Astrocyte (in vitro differentiated cells and primary cell): ENCODE data around the gene PRPH. TPM values are rescaled to one million over a fixed set of nuclear protein-coding genes. Genes with fewer than 3 reads are reported as not detected.

Experiments
- DNase-seq: peaks from one replicate; pipeline ENCODE4 v3.0.0-alpha.2; 2010; ENCODE audit warnings: low read depth
- FAIRE-seq: peaks from 2 replicates; lab custom pipeline; 2011; peaks lifted over from hg19 to GRCh38; lab: Jason Lieb, UNC
- H2AFZ ChIP-seq: 2 replicates; pipeline ENCODE4 v1.6.0; 2012; ENCODE audit warnings: low read depth, low read length, inconsistent platforms
- H3K27ac ChIP-seq: 2 replicates; pipeline ENCODE4 v1.5.1; 2011; ENCODE audit warnings: low read depth, low read length, inconsistent platforms
- H3K27me3 ChIP-seq: 2 replicates; pipeline ENCODE4 v1.6.0; 2011; ENCODE audit warnings: low read length, inconsistent platforms; ENCODE audit not compliant: insufficient read depth
- H3K36me3 ChIP-seq: 2 replicates; pipeline ENCODE4 v1.5.1; 2011; ENCODE audit warnings: low read length, inconsistent platforms; ENCODE audit not compliant: insufficient read depth
- H3K4me1 ChIP-seq: 2 replicates; pipeline ENCODE4 v1.5.1; 2011; ENCODE audit warnings: low read length, inconsistent platforms; ENCODE audit not compliant: insufficient read depth
- H3K4me2 ChIP-seq: 2 replicates; pipeline ENCODE4 v1.6.0; 2012; ENCODE audit warnings: low read length, inconsistent platforms
- H3K4me3 ChIP-seq: 2 replicates; pipeline ENCODE4 v1.5.1; 2011; ENCODE audit warnings: low read depth, mild to moderate bottlenecking, low read length, inconsistent platforms; ENCODE audit not compliant: insufficient read depth
- H3K79me2 ChIP-seq: 2 replicates; pipeline ENCODE4 v1.6.0; 2012; ENCODE audit warnings: mild to moderate bottlenecking, low read length, inconsistent platforms; ENCODE audit not compliant: insufficient read depth
- H3K9ac ChIP-seq: 2 replicates; pipeline ENCODE4 v1.6.0; 2012; ENCODE audit warnings: mild to moderate bottlenecking, low read length, inconsistent platforms
- H3K9me3 ChIP-seq: 2 replicates; pipeline ENCODE4 v1.5.1; 2012; ENCODE audit warnings: low read depth, mild to moderate bottlenecking, low read length, inconsistent platforms; ENCODE audit not compliant: insufficient read depth
- H4K20me1 ChIP-seq: 2 replicates; pipeline ENCODE4 v1.6.0; 2012; ENCODE audit warnings: low read length, inconsistent platforms; ENCODE audit not compliant: insufficient read depth
- H3K27ac Mint-ChIP-seq: one replicate; pipeline ENCODE4 v1.8.0; 2021; ENCODE audit warnings: mild to moderate bottlenecking, mixed read lengths; ENCODE audit not compliant: unreplicated experiment
- H3K27me3 Mint-ChIP-seq: one replicate; pipeline ENCODE4 v1.8.0; 2021; ENCODE audit warnings: low read depth, mixed read lengths; ENCODE audit not compliant: unreplicated experiment
- H3K36me3 Mint-ChIP-seq: one replicate; pipeline ENCODE4 v1.8.0; 2021; ENCODE audit warnings: low read depth, mixed read lengths; ENCODE audit not compliant: unreplicated experiment
- H3K4me1 Mint-ChIP-seq: one replicate; pipeline ENCODE4 v1.8.0; 2021; ENCODE audit warnings: low read depth, mixed read lengths; ENCODE audit not compliant: unreplicated experiment
- H3K4me3 Mint-ChIP-seq: one replicate; pipeline ENCODE4 v1.8.0; 2021; ENCODE audit warnings: mild to moderate bottlenecking, moderate library complexity, mixed read lengths; ENCODE audit not compliant: unreplicated experiment
- H3K9me3 Mint-ChIP-seq: one replicate; pipeline ENCODE4 v1.8.0; 2021; ENCODE audit warnings: mild to moderate bottlenecking, mixed read lengths; ENCODE audit not compliant: unreplicated experiment
- CTCF ChIP-seq: IDR thresholded peaks from 2 replicates; pipeline ENCODE4 v1.5.1; 2011; ENCODE audit warnings: low read depth, mild to moderate bottlenecking, inconsistent platforms, low read length, moderate library complexity; ENCODE audit not compliant: insufficient read depth
- EZH2 ChIP-seq: IDR thresholded peaks from 2 replicates; pipeline ENCODE4 v1.6.1; 2012; ENCODE audit warnings: mild to moderate bottlenecking, low read length, inconsistent platforms; ENCODE audit not compliant: insufficient read depth
- total RNA-seq: library from RNA; stranded (reverse); gene quantifications from 2 replicates; pipeline ENCODE4 v1.2.1, GENCODE V29; 2021

The PRPH gene
- total RNA-seq, 1 donor from 2014 or later = not detected

GRCh38 chr12:49344486-49345050 is 49.6 kb downstream of the PRPH start:
- DNase-seq (no peak), FAIRE-seq (no peak)
- peaks cover 42% of the 10 kb centered on the region for H3K4me1 ChIP-seq
- Mint-ChIP-seq H3K27ac (no peak overlapping the region), H3K9me3 (no peaks in the 10 kb centered on the region), H3K36me3 (no peaks in the 10 kb centered on the region), H3K27me3 (peaks cover 74% of the 10 kb centered on the region), H3K4me3 (no peak overlapping the region), H3K4me1 (peaks cover 6% of the 10 kb centered on the region)
- peaks cover 54% of the 10 kb centered on the region for H3K27me3 ChIP-seq
- H3K4me3 ChIP-seq = no peak overlapping the region
- no peaks in the 10 kb centered on the region for H3K79me2 ChIP-seq
- H3K27ac ChIP-seq = no peak overlapping the region
- TF ChIP-seq CTCF (no peak), EZH2 (no peak)
- H4K20me1 ChIP-seq = no peaks in the 10 kb centered on the region
- no peak overlapping the region for H2AFZ ChIP-seq
- H3K9me3 ChIP-seq = no peaks in the 10 kb centered on the region
- no peaks in the 10 kb centered on the region for H3K36me3 ChIP-seq
- H3K9ac ChIP-seq = no peak overlapping the region
- peak overlapping the region; percentile 85 for H3K4me2 ChIP-seq

- H3K27ac ChIP-seq = no peak overlapping the region
- Mint-ChIP-seq H3K4me3 (peak overlapping the region; percentile 57), H3K27me3 (peaks cover 72% of the 10 kb centered on the region), H3K4me1 (peaks cover 6% of the 10 kb centered on the region), H3K36me3 (no peaks in the 10 kb centered on the region), H3K27ac (no peak overlapping the region), H3K9me3 (no peaks in the 10 kb centered on the region)
- FAIRE-seq (no peak), DNase-seq (no peak)
- H3K27me3 ChIP-seq = peaks cover 48% of the 10 kb centered on the region
- H3K79me2 ChIP-seq = no peaks in the 10 kb centered on the region
- H3K9ac ChIP-seq = peak overlapping the region; percentile 16
- H3K36me3 ChIP-seq = no peaks in the 10 kb centered on the region
- peak overlapping the region; percentile 34 for H3K4me3 ChIP-seq
- TF ChIP-seq CTCF = no peak
- TF ChIP-seq EZH2 = no peak
- H3K9me3 ChIP-seq = no peaks in the 10 kb centered on the region
- H3K4me1 ChIP-seq = peaks cover 42% of the 10 kb centered on the region
- H4K20me1 ChIP-seq = no peaks in the 10 kb centered on the region
- H2AFZ ChIP-seq = peak overlapping the region; percentile 58
- H3K4me2 ChIP-seq = peak overlapping the region; percentile 85
These were observed 50.3 kb downstream of the PRPH start for GRCh38 chr12:49345051-49345824.
